Spleen (tissue), 7 donors: ENCODE results near the gene LPCAT1.

Experiments used
- POLR2A ChIP-seq, 3 donors: fragments of 450-650 bp; IDR thresholded peaks; one replicate each; pipeline ENCODE4 v1.5.1; 2017; ENCODE audit warnings: antibody characterized with exemption in 3 of 3, mild to moderate bottlenecking in 1 of 3
- POLR2AphosphoS5 ChIP-seq, 3 donors: sonication (generic); formaldehyde crosslinking; IDR thresholded peaks; one replicate each; pipeline ENCODE4 v1.5.1; 2017; ENCODE audit warnings: antibody characterized with exemption in 3 of 3
- TF ChIP-seq, protein P1 (sequence below), 11 experiments: fragments of 200-600 bp in 7 of 11; fragments of 450-650 bp in 4 of 11; sonication (generic) in 4 of 11; IDR thresholded peaks in 8 of 11; conservative IDR thresholded peaks in 3 of 11; 1 replicate in 7 of 11; 2 replicates in 4 of 11; pipeline versions ENCODE4 v1.4.0 to v1.8.0; 2016 to 2021; ENCODE audit warnings: antibody characterized with exemption in 11 of 11, inconsistent platforms in 4 of 11, mild to moderate bottlenecking in 1 of 11
- donor health status: DM: no; HTN: no; CAD: no; lungs with moderate emphysema.
- donor health status: DM: no; HTN: no; CAD: no.
- donor health status: DM: no; HTN: no; CAD: no.

DNA sequence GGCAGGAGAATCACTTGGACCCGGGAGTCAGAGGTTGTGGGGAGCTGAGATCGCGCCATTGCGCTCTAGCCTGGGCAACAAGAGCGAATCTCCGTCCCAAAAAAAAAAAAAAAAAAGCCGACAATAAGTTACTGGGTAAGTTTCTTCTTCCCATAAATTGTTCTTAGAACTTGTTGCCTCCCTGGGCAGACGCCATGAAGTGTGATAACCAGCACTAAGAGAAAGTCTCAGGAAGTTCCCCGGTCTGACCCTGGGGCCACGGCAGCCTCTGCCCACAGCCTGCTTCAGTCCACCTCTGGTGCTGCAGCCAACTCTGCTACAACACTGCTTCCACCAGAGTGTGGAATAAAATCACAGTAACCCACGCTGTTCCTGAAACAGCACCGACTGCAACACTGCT lies 19.1 kb downstream of the LPCAT1 start:
- TF ChIP-seq, protein P1, sequence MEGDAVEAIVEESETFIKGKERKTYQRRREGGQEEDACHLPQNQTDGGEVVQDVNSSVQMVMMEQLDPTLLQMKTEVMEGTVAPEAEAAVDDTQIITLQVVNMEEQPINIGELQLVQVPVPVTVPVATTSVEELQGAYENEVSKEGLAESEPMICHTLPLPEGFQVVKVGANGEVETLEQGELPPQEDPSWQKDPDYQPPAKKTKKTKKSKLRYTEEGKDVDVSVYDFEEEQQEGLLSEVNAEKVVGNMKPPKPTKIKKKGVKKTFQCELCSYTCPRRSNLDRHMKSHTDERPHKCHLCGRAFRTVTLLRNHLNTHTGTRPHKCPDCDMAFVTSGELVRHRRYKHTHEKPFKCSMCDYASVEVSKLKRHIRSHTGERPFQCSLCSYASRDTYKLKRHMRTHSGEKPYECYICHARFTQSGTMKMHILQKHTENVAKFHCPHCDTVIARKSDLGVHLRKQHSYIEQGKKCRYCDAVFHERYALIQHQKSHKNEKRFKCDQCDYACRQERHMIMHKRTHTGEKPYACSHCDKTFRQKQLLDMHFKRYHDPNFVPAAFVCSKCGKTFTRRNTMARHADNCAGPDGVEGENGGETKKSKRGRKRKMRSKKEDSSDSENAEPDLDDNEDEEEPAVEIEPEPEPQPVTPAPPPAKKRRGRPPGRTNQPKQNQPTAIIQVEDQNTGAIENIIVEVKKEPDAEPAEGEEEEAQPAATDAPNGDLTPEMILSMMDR (IDR thresholded peaks at IDR 0.05 in 8 of 11, conservative IDR thresholded peaks at IDR 0.05 in 3 of 11): no peak
- TF ChIP-seq POLR2AphosphoS5 (IDR thresholded peaks at IDR 0.05) (no peak), POLR2A (IDR thresholded peaks at IDR 0.05) (no peak)
